SJSA1 (cell line): ENCODE results near the gene IL1RL2. TPM values are rescaled to one million over a fixed set of nuclear protein-coding genes. Genes with fewer than 3 reads are reported as not detected.

Experiments
- DNase-seq, 2 experiments: peaks; one replicate each; pipeline ENCODE4 v3.0.0-alpha.2; 2015 to 2020; ENCODE audit warnings: low spot score in 2 of 2, low read depth in 1 of 2
- H3K27ac ChIP-seq: fragments of 250-450 bp; sonication (Bioruptor Pico); 2 replicates; pipeline ENCODE4 v1.5.1; 2020; ENCODE audit warnings: mild to moderate bottlenecking, moderate library complexity
- H3K27me3 ChIP-seq: fragments of 250-450 bp; sonication (Bioruptor Pico); replicated peaks from 2 replicates; pipeline ENCODE4 v1.5.1; 2020; ENCODE audit warnings: mild to moderate bottlenecking, moderate library complexity
- H3K36me3 ChIP-seq: fragments of 250-450 bp; sonication (Bioruptor Pico); 2 replicates; pipeline ENCODE4 v1.5.1; 2020; ENCODE audit warnings: mild to moderate bottlenecking
- H3K4me1 ChIP-seq: fragments of 250-450 bp; sonication (Bioruptor Pico); replicated peaks from 2 replicates; pipeline ENCODE4 v1.6.1; 2021; ENCODE audit warnings: mild to moderate bottlenecking
- H3K4me3 ChIP-seq: fragments of 250-450 bp; sonication (Bioruptor Pico); 2 replicates; pipeline ENCODE4 v1.5.1; 2020; ENCODE audit warnings: mild to moderate bottlenecking
- H3K9me3 ChIP-seq: fragments of 250-450 bp; sonication (Bioruptor Pico); replicated peaks from 2 replicates; pipeline ENCODE4 v1.5.1; 2020; ENCODE audit warnings: mild to moderate bottlenecking
- total RNA-seq: library from RNA; depleted of rRNA; stranded (reverse); fragments of >200 nt; shearing (Covaris generic); gene quantifications from 2 replicates; pipeline ENCODE4 v1.2.3, GENCODE V29; 2014

IL1RL2 gene
- total RNA-seq, 1 experiment from 2014 or later = not detected

GRCh38 chr2:102262216-102263129 lies 75.7 kb downstream of the IL1RL2 start:
- Histone ChIP-seq H3K36me3 (no peaks in the 10 kb centered on the region), H3K27ac (no peak overlapping the region), H3K4me1 (peaks cover 9% of the 10 kb centered on the region), H3K4me3 (no peak overlapping the region), H3K9me3 (no peaks in the 10 kb centered on the region), H3K27me3 (no peaks in the 10 kb centered on the region)
- DNase-seq = no peak

DNA sequence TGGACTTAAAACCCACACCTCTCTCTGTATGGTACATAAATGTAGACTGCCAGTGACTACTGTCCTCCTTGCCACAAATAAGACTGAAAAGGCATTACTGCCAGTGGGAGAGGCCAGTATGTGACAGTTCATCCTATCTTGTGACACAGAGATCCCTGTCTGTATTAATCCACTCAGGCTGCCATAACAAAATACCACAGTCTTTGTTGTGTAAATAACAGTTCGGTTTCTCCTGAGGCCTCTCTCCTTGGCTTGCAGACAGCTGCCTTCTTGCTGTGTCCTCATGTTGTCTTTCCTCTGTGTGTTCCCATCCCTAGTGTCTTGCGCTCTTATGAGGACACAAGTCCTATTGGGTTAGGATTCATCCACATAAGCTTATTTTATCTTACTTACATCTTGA lies 78.1 kb downstream of the IL1RL2 start:
- no peaks in the 10 kb centered on the region for H3K4me1 ChIP-seq
- no peak overlapping the region for H3K27ac ChIP-seq
- no peaks in the 10 kb centered on the region for H3K36me3 ChIP-seq
- H3K9me3 ChIP-seq = no peaks in the 10 kb centered on the region
- no peak for DNase-seq
- no peak overlapping the region for H3K4me3 ChIP-seq
- H3K27me3 ChIP-seq = no peaks in the 10 kb centered on the region

GRCh38 chr2:102266204-102266603 lies 79.4 kb downstream of the IL1RL2 start:
- no peak for DNase-seq
- Histone ChIP-seq H3K27me3 (no peaks in the 10 kb centered on the region), H3K9me3 (no peaks in the 10 kb centered on the region), H3K4me3 (no peak overlapping the region), H3K36me3 (no peaks in the 10 kb centered on the region), H3K4me1 (no peaks in the 10 kb centered on the region), H3K27ac (no peak overlapping the region)

DNA sequence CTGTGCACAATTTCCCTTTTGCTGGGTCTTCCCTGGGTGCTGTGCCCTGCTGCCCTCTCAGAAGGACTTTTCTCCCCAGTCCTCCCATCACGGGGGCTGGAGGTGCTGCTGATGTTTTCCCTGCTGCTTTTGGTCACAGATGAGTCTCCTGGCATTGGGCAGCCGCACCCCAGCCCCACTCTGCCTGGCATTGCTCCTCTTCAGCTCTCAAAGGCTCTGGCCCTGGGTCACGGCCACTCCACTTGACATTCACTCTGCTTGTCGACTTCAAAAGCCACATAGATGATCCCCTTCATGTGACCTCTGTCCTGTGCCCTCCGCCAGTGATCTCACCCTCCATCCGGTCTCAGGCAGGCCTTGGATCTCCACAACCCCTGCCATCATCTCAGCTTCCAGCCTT lies 81.0 kb downstream of the IL1RL2 start:
- no peak overlapping the region for H3K27ac ChIP-seq

DNA sequence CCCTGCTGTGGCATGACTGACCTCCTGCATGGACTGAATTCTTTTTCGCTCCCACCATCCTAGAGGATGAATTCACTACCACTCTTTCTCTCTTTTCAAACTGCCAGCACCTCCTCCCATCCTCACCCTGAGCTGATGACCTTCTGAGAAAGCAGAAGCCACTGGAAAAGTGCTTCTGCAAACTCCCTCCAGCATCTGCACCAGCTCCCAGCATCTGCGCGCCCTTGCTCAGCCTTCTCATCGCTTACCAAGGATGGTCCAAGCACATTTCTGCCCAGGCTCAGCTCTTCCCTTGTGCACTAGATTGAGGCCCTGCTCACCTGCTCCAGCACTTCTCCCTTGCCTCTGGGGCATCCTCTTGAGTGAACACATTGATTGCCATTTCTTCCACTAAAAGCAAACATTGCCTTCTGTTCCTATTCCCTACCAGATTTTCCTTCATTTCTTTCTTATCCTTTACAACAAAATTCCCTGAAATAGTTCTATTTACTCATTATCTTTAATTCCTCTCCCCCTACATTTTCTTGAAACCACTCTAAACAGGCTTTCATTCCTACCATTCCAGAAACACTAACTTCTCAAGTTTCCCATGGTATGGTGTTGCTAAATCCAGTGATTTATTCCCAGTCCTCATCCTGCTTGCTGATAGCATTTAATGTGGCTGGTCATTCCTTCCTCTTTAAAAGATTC lies 81.8 kb downstream of the IL1RL2 start:
- Histone ChIP-seq H3K27ac (no peak overlapping the region), H3K4me3 (no peak overlapping the region)

More for the DNA sequence above, 81.0 kb downstream of the IL1RL2 start:
- H3K36me3 ChIP-seq = no peaks in the 10 kb centered on the region
- H3K4me3 ChIP-seq = no peak overlapping the region
- H3K9me3 ChIP-seq = no peaks in the 10 kb centered on the region
- DNase-seq = no peak
- no peaks in the 10 kb centered on the region for H3K4me1 ChIP-seq
- H3K27me3 ChIP-seq = no peaks in the 10 kb centered on the region

GRCh38 chr2:102269200-102269524 lies 82.3 kb downstream of the IL1RL2 start:
- Histone ChIP-seq H3K27ac (no peak overlapping the region), H3K9me3 (no peaks in the 10 kb centered on the region), H3K36me3 (no peaks in the 10 kb centered on the region), H3K4me3 (no peak overlapping the region), H3K27me3 (peaks cover 6% of the 10 kb centered on the region; the same call in 1 of the 2 replicates), H3K4me1 (no peaks in the 10 kb centered on the region)
- no peak for DNase-seq

More for the DNA sequence above, 81.8 kb downstream of the IL1RL2 start:
- peaks cover 6% of the 10 kb centered on the region; the same call in 1 of the 2 replicates for H3K27me3 ChIP-seq
- no peaks in the 10 kb centered on the region for H3K4me1 ChIP-seq
- H3K9me3 ChIP-seq = no peaks in the 10 kb centered on the region
- H3K36me3 ChIP-seq = no peaks in the 10 kb centered on the region
- no peak for DNase-seq

GRCh38 chr2:102271844-102272243 lies 85.0 kb downstream of the IL1RL2 start:
- H3K36me3 ChIP-seq = no peaks in the 10 kb centered on the region
- H3K9me3 ChIP-seq = no peaks in the 10 kb centered on the region
- DNase-seq = no peak
- H3K4me1 ChIP-seq = no peaks in the 10 kb centered on the region
- H3K27me3 ChIP-seq = peaks cover 6% of the 10 kb centered on the region; the same call in 1 of the 2 replicates
- H3K27ac ChIP-seq = no peak overlapping the region
- no peak overlapping the region for H3K4me3 ChIP-seq

- DNase-seq = no peak
- Histone ChIP-seq H3K4me1 (no peaks in the 10 kb centered on the region), H3K27ac (no peak overlapping the region), H3K4me3 (no peak overlapping the region), H3K36me3 (no peaks in the 10 kb centered on the region), H3K27me3 (peaks cover 6% of the 10 kb centered on the region), H3K9me3 (no peaks in the 10 kb centered on the region)
Measured at GRCh38 chr2:102273619-102274211, 86.9 kb downstream of the IL1RL2 start.

- H3K4me3 ChIP-seq = no peak overlapping the region
- H3K36me3 ChIP-seq = no peaks in the 10 kb centered on the region
Measured at GRCh38 chr2:102276549-102277201, 89.9 kb downstream of the IL1RL2 start.

DNA sequence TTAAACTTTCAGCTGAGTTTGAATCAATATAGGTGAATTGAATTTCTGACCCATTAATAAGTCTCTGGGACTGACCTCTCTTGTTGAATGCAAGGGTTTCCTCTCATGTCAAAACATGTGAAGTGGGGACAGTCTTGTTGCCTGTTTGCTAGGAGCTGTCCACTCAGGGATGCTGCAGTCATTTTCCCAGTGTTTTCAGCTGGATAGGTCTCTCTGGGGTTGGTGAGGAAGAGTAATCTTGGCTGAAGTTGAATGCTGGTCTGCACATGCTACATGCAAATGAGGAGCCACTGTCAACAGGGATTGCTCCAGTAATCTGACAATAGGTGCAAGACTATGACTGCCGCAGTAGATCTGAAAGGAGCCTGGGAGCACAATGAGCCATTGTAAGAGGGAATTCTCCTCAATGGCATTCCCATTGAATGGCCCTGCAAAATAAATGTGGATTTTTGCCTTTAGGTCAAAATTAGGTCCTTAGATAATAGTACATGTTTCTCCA lies 90.4 kb downstream of the IL1RL2 start:
- DNase-seq = no peak
- Histone ChIP-seq H3K4me3 (no peak overlapping the region), H3K27me3 (peaks cover 6% of the 10 kb centered on the region), H3K9me3 (no peaks in the 10 kb centered on the region), H3K36me3 (no peaks in the 10 kb centered on the region), H3K4me1 (no peaks in the 10 kb centered on the region), H3K27ac (no peak overlapping the region)

More at GRCh38 chr2:102276549-102277201, 89.9 kb downstream of the IL1RL2 start:
- no peak overlapping the region for H3K27ac ChIP-seq
- H3K27me3 ChIP-seq = peaks cover 6% of the 10 kb centered on the region
- H3K4me1 ChIP-seq = no peaks in the 10 kb centered on the region
- H3K9me3 ChIP-seq = no peaks in the 10 kb centered on the region
- no peak for DNase-seq

GRCh38 chr2:102278720-102279390 lies 92.0 kb downstream of the IL1RL2 start:
- Histone ChIP-seq H3K9me3 (no peaks in the 10 kb centered on the region), H3K27me3 (no peaks in the 10 kb centered on the region; the same call in 1 of the 2 replicates), H3K4me3 (no peak overlapping the region), H3K36me3 (no peaks in the 10 kb centered on the region), H3K27ac (no peak overlapping the region), H3K4me1 (no peaks in the 10 kb centered on the region)
- no peak for DNase-seq

DNA sequence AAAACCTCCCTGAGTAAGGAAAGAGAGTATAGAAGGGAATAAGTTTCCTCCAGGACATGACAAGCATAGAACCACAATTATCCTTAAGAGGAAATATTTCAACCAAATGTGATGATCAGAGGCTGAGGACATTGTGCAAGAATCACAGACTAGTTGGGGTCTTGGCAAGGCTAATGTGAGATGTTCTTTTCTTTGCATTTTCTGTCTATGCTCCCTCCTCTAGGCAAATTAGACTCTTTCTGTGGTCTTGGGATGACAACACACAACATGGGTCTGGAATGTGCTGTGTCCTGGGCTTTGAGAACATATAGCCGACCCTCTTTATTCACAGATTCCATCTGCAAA lies 92.5 kb downstream of the IL1RL2 start:
- Histone ChIP-seq H3K4me1 (no peaks in the 10 kb centered on the region), H3K9me3 (no peaks in the 10 kb centered on the region), H3K4me3 (no peak overlapping the region), H3K27ac (no peak overlapping the region), H3K27me3 (no peaks in the 10 kb centered on the region; the same call in 1 of the 2 replicates), H3K36me3 (no peaks in the 10 kb centered on the region)
- DNase-seq = no peak

- no peak for DNase-seq
- no peaks in the 10 kb centered on the region for H3K4me1 ChIP-seq
- no peaks in the 10 kb centered on the region; the same call in 1 of the 2 replicates for H3K27me3 ChIP-seq
- no peaks in the 10 kb centered on the region for H3K36me3 ChIP-seq
- no peak overlapping the region for H3K27ac ChIP-seq
- H3K4me3 ChIP-seq = no peak overlapping the region
- H3K9me3 ChIP-seq = no peaks in the 10 kb centered on the region
Measured at GRCh38 chr2:102282678-102283091, 95.9 kb downstream of the IL1RL2 start.
